NCI-H2196 (cell line): ENCODE results near the gene SELENOI.
A peak's percentile ranks its signal among the peaks of the same experiment; 100 is the strongest.
"Not testable (repeated sequence)": the region's sequence is repeated elsewhere in the genome, so short reads cannot be mapped to it uniquely, and the experiment has no call there.

ENCODE experiments used
- DNase-seq: peaks from one replicate; lab custom pipeline; 2025; ENCODE audit not compliant: unreplicated experiment; lab: John Stamatoyannopoulos, UW

The SELENOI gene

DNA sequence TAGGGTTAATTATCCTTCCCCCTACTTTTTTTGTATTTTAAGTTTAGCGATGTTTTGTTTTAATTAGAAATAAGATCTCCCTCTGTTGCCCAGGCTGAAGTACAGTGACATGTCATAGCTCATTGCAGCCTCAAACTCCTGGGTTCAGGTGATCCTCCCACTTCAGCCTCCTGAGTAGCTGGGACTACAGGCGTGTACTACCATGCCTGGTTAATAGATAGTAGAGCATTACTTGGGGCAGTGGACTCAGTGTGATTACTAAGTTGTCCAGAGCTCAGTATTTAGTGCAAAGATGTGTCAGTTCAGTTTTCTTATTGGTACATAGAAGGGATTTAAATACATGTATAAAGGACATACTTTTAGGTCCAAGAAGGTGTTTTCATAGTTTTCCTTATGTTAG is 10.2 kb downstream of the SELENOI start:
- no peak for DNase-seq

GRCh38 chr2:26356771-26357170 is 10.8 kb downstream of the SELENOI start:
- no peak for DNase-seq

DNA sequence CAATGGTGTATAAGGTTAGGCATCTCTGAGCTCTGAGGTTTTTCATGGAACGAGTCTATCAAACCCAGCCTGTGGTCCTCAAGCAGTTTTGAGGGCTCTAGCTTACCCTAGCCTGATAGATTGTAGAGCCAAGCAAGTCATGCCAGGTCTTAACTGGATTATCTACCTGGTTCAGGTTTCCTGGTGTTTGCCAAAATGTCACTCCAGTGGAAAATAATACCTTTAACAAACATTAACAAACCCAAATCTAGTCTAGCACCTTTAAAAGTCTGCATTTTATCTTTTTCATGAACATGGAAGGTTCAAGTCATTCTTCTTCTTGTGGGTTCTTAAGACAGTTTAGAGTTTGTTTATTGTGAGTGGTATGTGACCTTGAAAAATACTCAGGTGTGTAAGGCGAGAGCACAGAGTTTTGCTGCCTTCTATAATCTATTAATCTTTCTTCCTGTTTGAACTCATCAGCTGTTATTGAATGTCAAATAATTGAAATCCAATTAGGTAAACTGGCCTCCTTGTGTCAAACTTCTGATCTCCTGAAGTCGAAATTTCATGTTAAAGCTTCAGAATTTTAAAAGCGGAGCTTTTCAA is 14.0 kb downstream of the SELENOI start:
- peak; percentile 19 for DNase-seq

DNA sequence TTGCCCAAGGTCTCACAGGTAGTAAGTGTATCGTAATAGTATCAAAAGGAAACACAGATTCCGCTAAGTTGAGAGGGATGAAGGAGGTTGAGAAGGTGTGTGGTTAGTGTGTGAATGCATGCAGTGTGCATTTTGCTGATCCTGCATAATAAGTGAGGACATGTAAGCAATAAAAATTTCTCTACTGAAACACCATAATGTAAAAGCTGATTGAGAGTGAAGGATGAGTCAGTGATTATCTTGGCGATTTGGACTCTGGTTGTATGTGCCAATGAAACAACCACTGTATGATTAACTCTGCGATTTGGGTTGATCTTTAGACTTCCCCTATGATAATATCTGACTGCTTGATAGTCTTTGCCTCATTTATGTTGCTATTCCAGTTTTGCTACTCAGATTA is 17.4 kb downstream of the SELENOI start:
- no peak for DNase-seq

DNA sequence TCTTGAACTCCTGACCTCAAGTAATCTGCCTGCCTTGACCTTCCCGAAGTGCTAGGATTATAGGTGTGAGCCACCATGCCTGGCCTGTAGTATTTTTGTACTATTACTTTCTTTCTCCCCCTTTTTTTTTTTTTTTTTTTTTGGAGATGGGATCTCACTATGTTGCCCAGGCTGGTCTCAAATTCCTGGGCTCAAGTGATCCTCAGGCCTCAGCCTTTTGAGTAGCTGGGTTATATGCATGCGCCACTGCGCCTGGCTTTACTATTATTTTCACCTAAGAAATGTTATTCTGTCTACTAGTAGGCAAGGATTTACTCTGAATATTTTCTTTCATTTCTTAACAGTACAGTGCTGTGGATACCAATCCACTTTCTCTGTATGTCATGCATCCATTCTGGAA is 18.0 kb downstream of the SELENOI start:
- no peak for DNase-seq

DNA sequence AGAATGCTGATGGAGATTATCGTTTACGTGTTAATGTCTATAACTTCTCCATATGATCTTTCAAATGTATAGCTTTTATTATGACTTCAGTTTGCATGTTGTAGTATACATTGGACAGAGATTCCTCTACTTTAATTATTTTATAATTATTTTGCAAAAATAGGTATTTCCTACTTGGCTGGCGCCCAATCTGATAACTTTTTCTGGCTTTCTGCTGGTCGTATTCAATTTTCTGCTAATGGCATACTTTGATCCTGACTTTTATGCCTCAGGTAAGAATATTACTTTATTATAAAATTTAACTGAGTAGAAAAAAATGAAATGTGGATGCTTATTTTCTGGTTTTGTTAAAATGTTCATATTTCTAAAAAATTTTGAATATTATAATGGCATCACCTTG is 18.7 kb downstream of the SELENOI start:
- no peak for DNase-seq

DNA sequence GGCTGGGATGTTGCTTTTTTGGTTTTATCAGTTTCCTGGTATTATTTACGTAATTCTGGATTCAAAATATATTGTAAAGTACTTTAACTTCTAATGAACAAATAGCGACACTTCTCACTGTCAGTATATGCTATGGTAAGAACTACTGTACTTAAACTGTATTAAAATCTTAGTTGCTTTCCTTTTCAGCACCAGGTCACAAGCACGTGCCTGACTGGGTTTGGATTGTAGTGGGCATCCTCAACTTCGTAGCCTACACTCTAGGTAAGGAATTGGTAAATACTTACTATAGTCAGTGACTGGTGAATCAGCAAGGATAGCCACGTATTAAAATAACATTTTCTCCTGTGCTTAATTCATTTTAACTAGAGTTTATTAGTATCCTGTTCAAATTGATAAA is 21.0 kb downstream of the SELENOI start:
- DNase-seq = no peak

DNA sequence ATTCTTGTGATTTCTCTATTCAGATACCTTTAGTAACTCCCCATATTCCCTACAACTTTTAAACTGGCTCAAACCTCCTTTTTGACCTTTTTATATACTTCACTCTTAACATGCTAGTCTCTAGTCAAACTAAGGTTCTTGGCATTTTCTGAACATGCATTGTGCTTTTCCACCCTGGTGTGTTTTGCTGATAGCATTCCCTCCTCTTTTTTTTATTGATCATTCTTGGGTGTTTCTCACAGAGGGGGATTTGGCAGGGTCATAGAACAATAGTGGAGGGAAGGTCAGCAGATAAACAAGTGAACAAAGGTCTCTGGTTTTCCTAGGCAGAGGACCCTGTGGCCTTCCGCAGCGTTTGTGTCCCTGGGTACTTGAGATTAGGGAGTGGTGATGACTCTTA is 23.7 kb downstream of the SELENOI start:
- DNase-seq = not testable (repeated sequence)

DNA sequence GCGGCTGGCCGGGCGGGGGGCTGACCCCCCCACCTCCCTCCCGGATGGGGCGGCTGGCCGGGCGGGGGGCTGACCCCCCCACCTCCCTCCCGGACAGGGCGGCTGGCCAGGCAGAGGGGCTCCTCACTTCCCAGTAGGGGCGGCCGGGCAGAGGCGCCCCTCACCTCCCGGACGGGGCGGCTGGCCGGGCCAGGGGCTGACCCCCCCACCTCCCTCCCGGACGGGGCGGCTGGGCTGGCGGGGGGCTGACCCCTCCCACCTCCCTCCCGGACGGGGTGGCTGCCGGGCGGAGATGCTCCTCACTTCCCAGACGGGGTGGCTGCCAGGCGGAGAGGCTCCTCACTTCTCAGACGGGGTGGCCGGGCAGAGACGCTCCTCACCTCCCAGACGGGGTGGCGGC is 25.0 kb downstream of the SELENOI start:
- DNase-seq = not testable (repeated sequence)

DNA sequence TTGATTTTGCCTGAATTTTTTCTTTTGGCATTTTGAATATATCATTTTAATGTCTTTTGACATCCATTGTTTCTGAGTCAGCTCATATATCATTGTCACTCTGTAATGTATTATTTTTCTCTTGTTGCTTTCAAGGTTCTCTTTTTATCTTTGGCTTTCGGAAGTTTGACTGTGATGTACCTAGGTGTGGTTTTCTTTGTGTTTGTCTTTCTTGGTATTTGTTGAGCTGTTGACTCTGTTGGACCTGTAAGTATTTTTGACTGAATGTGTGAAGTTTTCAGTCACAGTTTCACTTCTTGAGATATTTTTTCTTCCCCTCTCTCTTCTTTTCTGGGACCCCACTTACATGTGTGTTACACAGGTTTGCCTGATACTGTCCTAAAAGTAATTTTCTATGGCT is 30.9 kb downstream of the SELENOI start:
- DNase-seq = no peak

DNA sequence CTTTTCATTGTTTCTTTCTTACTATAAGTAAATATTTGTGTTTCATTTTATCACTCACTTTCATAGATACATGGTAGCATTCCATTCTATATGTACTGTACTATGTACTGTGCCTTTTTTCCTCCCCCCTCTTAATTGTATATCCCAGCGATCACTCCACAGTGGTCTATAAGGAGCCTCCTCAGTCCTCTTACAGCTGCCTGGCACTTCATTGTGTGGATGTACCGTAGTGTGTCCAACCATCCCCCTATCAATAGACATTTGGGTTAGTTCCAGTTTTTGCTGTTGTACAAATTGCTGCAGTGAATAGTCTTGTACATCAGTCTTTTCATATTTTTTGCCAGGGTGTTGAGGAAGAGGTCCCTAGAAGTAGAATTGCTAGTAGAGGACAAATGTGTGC is 34.3 kb downstream of the SELENOI start:
- no peak for DNase-seq

- DNase-seq = no peak
These were observed 36.6 kb downstream of the SELENOI start for GRCh38 chr2:26382564-26382963.

GRCh38 chr2:26384183-26384582 is 38.2 kb downstream of the SELENOI start:
- no peak for DNase-seq

- no peak for DNase-seq
These were observed 38.7 kb downstream of the SELENOI start for GRCh38 chr2:26384597-26384996.

DNA sequence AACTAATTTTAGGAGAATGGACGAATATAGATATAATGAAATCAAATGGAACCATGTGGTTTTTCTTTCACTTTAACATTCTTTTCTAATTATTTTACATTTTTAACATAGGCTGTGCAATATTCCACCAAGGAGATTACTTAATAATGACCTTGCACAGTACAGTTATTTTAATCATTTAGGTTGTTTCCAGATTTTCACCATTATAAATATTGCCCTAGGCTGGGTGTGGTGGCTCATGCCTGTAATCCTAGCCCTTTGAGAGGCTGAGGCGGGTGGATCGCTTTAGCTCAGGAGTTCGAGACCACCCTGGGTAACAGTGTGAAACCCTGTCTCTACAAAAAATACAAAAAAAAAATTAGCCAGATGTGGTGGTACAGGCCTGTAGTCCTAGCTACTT is 41.2 kb downstream of the SELENOI start:
- no peak for DNase-seq

DNA sequence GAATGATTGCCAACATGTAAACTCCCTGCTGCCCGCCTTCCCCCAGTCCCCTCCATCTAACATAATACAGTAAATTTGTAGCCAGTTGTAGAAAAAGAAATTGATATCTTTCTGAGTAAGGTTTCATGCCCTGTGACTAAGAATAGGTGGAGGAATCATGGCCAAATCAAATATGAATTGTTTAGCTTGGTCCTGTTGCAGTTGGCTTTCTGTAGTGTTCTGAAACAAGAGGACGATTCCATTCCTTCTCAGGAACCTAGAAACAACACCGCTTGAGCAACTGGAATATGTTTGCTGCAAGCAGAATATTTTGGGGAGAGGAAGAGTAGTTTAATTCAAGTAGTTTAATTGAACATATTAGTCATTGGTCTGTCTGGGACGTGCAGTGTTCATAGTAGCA is 48.8 kb downstream of the SELENOI start:
- peak; percentile 39 for DNase-seq

GRCh38 chr2:26395394-26395793 is 49.5 kb downstream of the SELENOI start:
- DNase-seq = no peak

DNA sequence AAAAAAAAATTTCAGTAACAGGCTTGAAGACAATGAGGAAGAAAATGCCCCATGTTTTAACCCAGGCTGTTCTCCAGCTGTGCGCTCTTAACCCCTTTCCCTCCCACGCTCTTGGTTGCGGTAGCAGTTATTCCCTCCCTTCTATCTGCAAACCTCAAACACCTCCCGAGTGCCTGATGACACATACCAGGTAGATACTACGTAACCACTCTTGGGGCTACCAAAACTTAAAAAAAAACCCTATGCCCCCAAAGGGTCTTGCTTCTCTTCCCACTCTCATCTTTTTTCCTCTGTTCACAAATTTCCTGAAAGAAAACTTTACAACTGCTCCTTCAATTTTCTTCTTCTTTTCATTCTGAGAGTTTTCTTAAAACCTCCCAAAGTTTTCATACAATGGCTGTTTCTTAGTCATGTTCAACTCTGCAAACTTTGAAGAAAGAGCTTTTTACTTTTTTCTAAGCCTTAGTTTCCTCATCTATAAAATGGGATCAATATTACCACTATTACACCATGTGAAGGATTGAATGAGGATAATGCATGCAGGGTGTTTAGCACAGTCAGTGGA is 50.9 kb downstream of the SELENOI start:
- DNase-seq = no peak

GRCh38 chr2:26399771-26400376 is 53.9 kb downstream of the SELENOI start:
- DNase-seq = no peak

GRCh38 chr2:26400723-26401122 is 54.8 kb downstream of the SELENOI start:
- no peak for DNase-seq

GRCh38 chr2:26401739-26402541 is 56.0 kb downstream of the SELENOI start, which contains the start of gene DRC1:
TSS of gene DRC1 (plus strand) at chr2:26401920. CDS start at chr2:26401990, 70 bp downstream.
- DNase-seq = peak; percentile 78

- peak; percentile 8 for DNase-seq
These were observed 61.6 kb downstream of the SELENOI start for GRCh38 chr2:26407526-26407925.
